ENCODE results near the gene ZNF337. TPM values are rescaled to one million over a fixed set of nuclear protein-coding genes. Genes with fewer than 3 reads are reported as not detected.
A peak's percentile ranks its signal among the peaks of the same experiment; 100 is the strongest.

ZNF337 gene
- total and polyA plus RNA-seq, 8 donors, result 3.5 to 21.0 (median 15.5) TPM

DNA sequence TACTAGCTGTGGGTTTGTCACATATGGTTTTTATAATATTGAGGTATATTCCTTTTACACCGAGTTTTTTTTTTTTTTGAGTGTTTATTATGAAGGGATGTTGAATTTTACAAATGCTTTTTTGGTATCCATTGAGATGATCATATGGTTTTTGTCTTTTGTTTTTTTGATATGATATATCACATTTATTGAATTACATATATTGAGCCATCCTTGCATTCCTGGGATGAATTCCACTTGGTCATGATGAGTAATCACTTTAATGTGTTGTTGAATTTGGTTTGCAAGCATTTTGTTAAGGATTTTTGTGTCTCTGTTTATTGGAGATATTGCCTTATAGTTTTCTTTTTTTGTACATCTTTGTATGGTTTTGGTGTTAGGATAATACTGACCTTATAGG, 3.3 kb upstream of the ZNF337 start:
- intact Hi-C loops (cut with DNase I; ENCODE audit: low total_unique reads), result no loop called here
- H3K9me3 ChIP-seq, result peaks cover 0 to 17% (median 2%) of the 10 kb centered on the region in 4 donors
- 42 to 68% (median 54%) methylated on average over 1 of the region's 1 CpG for WGBS, 5 donors
- no peak for DNase-seq
- H3K4me1 ChIP-seq, result peaks cover 9 to 22% (median 15%) of the 10 kb centered on the region in 4 donors
- no peak for TF ChIP-seq CTCF (IDR thresholded peaks at IDR 0.05)
- TF ChIP-seq POLR2A (IDR thresholded peaks at IDR 0.05), result no peak
- no peaks in the 10 kb centered on the region for H3K27me3 ChIP-seq
- no peak overlapping the region for H3K27ac ChIP-seq
- H3K36me3 ChIP-seq, result no peaks in the 10 kb centered on the region
- no peak overlapping the region for H3K4me3 ChIP-seq

- H3K27me3 ChIP-seq, result no peaks in the 10 kb centered on the region
- H3K36me3 ChIP-seq, result no peaks in the 10 kb centered on the region
- no peak for TF ChIP-seq POLR2AphosphoS5 (IDR thresholded peaks at IDR 0.05)
- no peak for TF ChIP-seq EP300 (IDR thresholded peaks at IDR 0.05)
- TF ChIP-seq POLR2A (IDR thresholded peaks at IDR 0.05), result no peak
- TF ChIP-seq CTCF (IDR thresholded peaks at IDR 0.05), result no peak
- DNase-seq, result no peak
- peak overlapping the region; percentile 34 to 95 (median 87) for H3K27ac ChIP-seq
- intact Hi-C loops (cut with DNase I; ENCODE audit: low total_unique reads), result no loop called here
- H3K4me1 ChIP-seq, result peaks cover 9 to 29% (median 18%) of the 10 kb centered on the region in 4 donors
- 0 to 3% (median 1%) methylated on average over 3 of the region's 3 CpGs for WGBS, 5 donors
- peaks cover 0 to 17% (median 2%) of the 10 kb centered on the region in 4 donors for H3K9me3 ChIP-seq
- H3K4me3 ChIP-seq, result peak overlapping the region; percentile 83 to 92 (median 89)
Measured at GRCh38 chr20:25697132-25697446, 436 bp upstream of the ZNF337 start.

DNA sequence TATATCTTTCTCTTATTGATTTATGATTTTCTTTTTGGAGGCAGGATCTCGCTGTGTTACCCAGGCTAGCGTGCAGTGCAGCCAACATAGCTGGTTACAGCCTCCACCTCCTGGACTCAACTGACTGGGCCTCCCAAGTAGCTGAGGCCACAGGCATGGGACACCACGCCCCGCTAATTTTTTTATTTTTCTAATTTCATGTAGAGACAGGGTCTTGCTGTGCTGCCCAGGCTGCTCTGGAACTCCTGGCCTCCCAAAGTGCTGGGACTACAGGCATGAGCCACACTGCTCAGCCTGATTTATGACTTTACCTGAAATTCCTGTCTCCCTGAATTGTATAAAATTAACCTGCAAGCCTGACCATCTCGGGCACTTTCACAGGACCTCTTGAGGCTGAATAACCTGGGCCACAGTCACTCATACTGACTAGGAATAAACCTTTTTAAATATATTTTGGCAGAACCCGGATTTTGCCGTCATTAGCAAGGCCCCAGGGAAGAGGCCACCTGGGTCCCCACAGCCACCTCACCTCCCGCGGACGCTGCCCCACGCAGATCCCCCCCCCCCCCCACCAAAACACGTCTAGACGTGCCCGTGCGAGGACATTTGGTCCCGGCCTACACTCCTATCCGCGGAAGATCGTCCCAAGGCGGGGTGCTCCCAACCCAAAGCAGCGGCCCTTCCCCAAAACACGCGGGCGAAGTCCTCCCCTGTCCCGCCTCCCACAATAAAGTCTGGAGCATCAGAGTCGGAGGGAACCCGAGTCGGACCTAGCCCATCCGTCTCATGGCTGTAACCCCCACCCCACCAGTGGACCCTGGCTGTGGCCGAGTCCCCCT, 902 bp downstream of the ZNF337 start:
- Histone ChIP-seq H3K4me1 (peaks cover 9 to 29% (median 18%) of the 10 kb centered on the region in 4 donors), H3K9me3 (peaks cover 0 to 12% (median under 1%) of the 10 kb centered on the region in 4 donors), H3K4me3 (peak overlapping the region; percentile 83 to 92 (median 89)), H3K27ac (peak overlapping the region; percentile 68 to 95 (median 87)), H3K27me3 (no peaks in the 10 kb centered on the region), H3K36me3 (peaks cover 0 to 10% (median 0%) of the 10 kb centered on the region in 4 donors)
- peak in 1 of 2 donors; percentile 17 for DNase-seq
- no peak for TF ChIP-seq POLR2A (IDR thresholded peaks at IDR 0.05)
- no peak for TF ChIP-seq POLR2AphosphoS5 (IDR thresholded peaks at IDR 0.05)
- TF ChIP-seq CTCF (IDR thresholded peaks at IDR 0.05), result no peak
- no peak for TF ChIP-seq EP300 (IDR thresholded peaks at IDR 0.05)
- 13 to 14% (median 14%) methylated on average over 29 to 30 of the region's 30 CpGs for WGBS, 5 donors
- intact Hi-C loops (cut with DNase I; ENCODE audit: low total_unique reads), result no loop called here

DNA sequence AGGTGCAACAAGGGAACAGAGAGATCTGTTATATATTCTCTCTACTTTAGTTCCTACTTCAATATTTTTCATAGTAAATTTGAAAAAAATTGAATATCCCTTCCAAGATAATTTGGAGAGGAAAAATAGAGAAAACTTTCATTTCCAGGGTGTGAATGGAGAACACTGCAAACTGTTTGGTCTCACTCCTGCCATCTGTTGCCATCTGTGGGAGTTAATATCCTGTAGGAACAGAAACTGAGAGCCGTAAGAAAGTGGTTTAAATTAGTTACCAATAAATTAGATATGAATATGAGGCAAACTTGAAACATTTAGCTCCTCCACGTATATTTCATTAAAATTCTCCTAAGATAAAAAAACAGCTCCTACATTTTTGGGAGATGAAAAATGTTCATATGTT, 4.2 kb downstream of the ZNF337 start:
- intact Hi-C loops (cut with DNase I; ENCODE audit: low total_unique reads), result no loop called here
- Histone ChIP-seq H3K4me3 (no peak overlapping the region), H3K27me3 (no peaks in the 10 kb centered on the region), H3K4me1 (peaks cover 9 to 25% (median 15%) of the 10 kb centered on the region in 4 donors), H3K9me3 (no peaks in the 10 kb centered on the region), H3K27ac (no peak overlapping the region), H3K36me3 (peaks cover 0 to 10% (median 0%) of the 10 kb centered on the region in 4 donors)
- 50 to 68% (median 58%) methylated on average over 2 of the region's 2 CpGs for WGBS, 5 donors
- TF ChIP-seq CTCF (IDR thresholded peaks at IDR 0.05) (no peak), POLR2AphosphoS5 (IDR thresholded peaks at IDR 0.05) (no peak), EP300 (IDR thresholded peaks at IDR 0.05) (no peak), POLR2A (IDR thresholded peaks at IDR 0.05) (no peak)
- no peak for DNase-seq

Data from stomach (tissue), 9 donors.